GM12878 (cell line): ENCODE results near the gene SSUH2. TPM values are rescaled to one million over a fixed set of nuclear protein-coding genes. Genes with fewer than 3 reads are reported as not detected.

ENCODE experiments used
- ATAC-seq: fragments of 200-7000 bp; cut with Tn5 transposase; 3 replicates; pipeline ENCODE4 v1.9.1; 2020; ENCODE audit warnings: mild to moderate bottlenecking, moderate library complexity
- BruUV-seq: library from RNA; stranded (reverse); fragments of 400-500 nt; replicated peaks from 2 replicates; lab custom pipeline; 2021; lab: Mats Ljungman, UMichigan
- CTCF ChIA-PET: fragments of 300-600 bp; sonication (Branson Sonifier 250); formaldehyde crosslinking; extraction: SDS; loops from one replicate; lab custom pipeline; 2021; ENCODE audit warnings: inconsistent platforms; lab: Yijun Ruan, JAX
- POLR2A ChIA-PET: fragments of 350-600 bp; formaldehyde crosslinking; extraction: SDS; loops from one replicate; lab custom pipeline; 2021; ENCODE audit warnings: inconsistent platforms; lab: Charles Lee
- RAD21 ChIA-PET: fragments of 300-600 bp; sonication (Branson Sonifier 250); formaldehyde crosslinking; loops from one replicate; lab custom pipeline; 2023; ENCODE audit warnings: antibody characterized with exemption; ENCODE audit not compliant: unreplicated experiment; lab: Charles Lee
- SMC1A ChIA-PET: fragments of 300-600 bp; sonication (Branson Sonifier 250); formaldehyde crosslinking; loops from one replicate; lab custom pipeline; 2023; ENCODE audit not compliant: unreplicated experiment, uncharacterized antibody; lab: Charles Lee
- DNase-seq: peaks from one replicate; pipeline ENCODE4 v3.0.0-alpha.2; 2011; ENCODE audit warnings: low read depth, low spot score
- FAIRE-seq: peaks from 3 replicates; lab custom pipeline; 2011; peaks lifted over from hg19 to GRCh38; lab: Jason Lieb, UNC
- H2AFZ ChIP-seq: 2 replicates; pipeline ENCODE4 v1.6.0; 2011; ENCODE audit warnings: low read depth, low read length, control low read depth; ENCODE audit not compliant: control insufficient read depth
- H3K27ac ChIP-seq: 2 replicates; pipeline ENCODE4 v1.5.1; 2011; ENCODE audit warnings: control low read depth; ENCODE audit not compliant: control insufficient read depth, insufficient read depth
- H3K27me3 ChIP-seq, 2 experiments: replicated peaks in 1 of 2; 2 replicates each; pipeline versions ENCODE4 v1.6.0 to v1.6.1; 2011; ENCODE audit warnings: low read length in 1 of 2; ENCODE audit not compliant: control insufficient read depth in 2 of 2, insufficient read depth in 2 of 2
- H3K36me3 ChIP-seq, 2 experiments: 2 replicates each; pipeline ENCODE4 v1.5.1; 2011; ENCODE audit warnings: low read length in 1 of 2; ENCODE audit not compliant: control insufficient read depth in 2 of 2, insufficient read depth in 2 of 2
- H3K4me1 ChIP-seq: 2 replicates; pipeline ENCODE4 v1.6.1; 2011; ENCODE audit warnings: mild to moderate bottlenecking, low read length, moderate library complexity, mixed read lengths; ENCODE audit not compliant: control insufficient read depth, insufficient read depth
- H3K4me2 ChIP-seq: 2 replicates; pipeline ENCODE4 v1.6.0; 2011; ENCODE audit warnings: control low read depth; ENCODE audit not compliant: control insufficient read depth, insufficient read depth
- H3K4me3 ChIP-seq: fragments of 200-600 bp; sonication (generic); 2 replicates; pipeline ENCODE4 v1.5.1; 2016
- H3K79me2 ChIP-seq: 2 replicates; pipeline ENCODE4 v1.6.0; 2011; ENCODE audit warnings: low read length; ENCODE audit not compliant: control insufficient read depth, insufficient read depth
- H3K9ac ChIP-seq: 2 replicates; pipeline ENCODE4 v1.8.0; 2011; ENCODE audit warnings: low read length, control low read depth, mixed read lengths; ENCODE audit not compliant: control insufficient read depth, insufficient read depth
- H3K9me3 ChIP-seq: replicated peaks from 3 replicates; pipeline ENCODE4 v1.5.1; 2011; ENCODE audit warnings: mild to moderate bottlenecking, low read length; ENCODE audit not compliant: control insufficient read depth, insufficient read depth
- H4K20me1 ChIP-seq: 2 replicates; pipeline ENCODE4 v1.6.0; 2011; ENCODE audit not compliant: control insufficient read depth, insufficient read depth
- CBX3 ChIP-seq: fragments of 200-600 bp; sonication (generic); IDR thresholded peaks from 2 replicates; pipeline ENCODE4 v1.6.1; 2016; ENCODE audit warnings: low read depth, borderline replicate concordance
- CREB1 ChIP-seq: IDR thresholded peaks from 2 replicates; pipeline ENCODE4 v1.6.1; 2012; ENCODE audit warnings: low read depth, mild to moderate bottlenecking, inconsistent platforms
- ETV6 ChIP-seq, 2 experiments: fragments of 450-650 bp in 1 of 2; IDR thresholded peaks in 1 of 2; conservative IDR thresholded peaks in 1 of 2; 2 replicates each; pipeline ENCODE4 v1.6.1; 2014; ENCODE audit warnings: antibody characterized with exemption in 1 of 2, borderline replicate concordance in 1 of 2, low read depth in 1 of 2, mild to moderate bottlenecking in 1 of 2, moderate library complexity in 1 of 2
- FOXM1 ChIP-seq: IDR thresholded peaks from 2 replicates; pipeline ENCODE4 v1.6.1; 2012; ENCODE audit warnings: low read depth, mild to moderate bottlenecking, inconsistent platforms, low read length, moderate library complexity
- KLF5 ChIP-seq: fragments of 450-650 bp; IDR thresholded peaks from 2 replicates; pipeline ENCODE4 v1.6.1; 2014; ENCODE audit warnings: mild to moderate bottlenecking; ENCODE audit not compliant: partially characterized antibody
- MEF2A ChIP-seq: IDR thresholded peaks from 2 replicates; pipeline ENCODE4 v1.6.1; 2011; ENCODE audit warnings: low read depth, mild to moderate bottlenecking, low read length, moderate library complexity; ENCODE audit not compliant: insufficient read depth
- MTA2 ChIP-seq: fragments of 450-650 bp; IDR thresholded peaks from 2 replicates; pipeline ENCODE4 v1.6.1; 2016; ENCODE audit warnings: low read depth, mild to moderate bottlenecking, moderate library complexity
- NFYA ChIP-seq: IDR thresholded peaks from 2 replicates; pipeline ENCODE4 v1.6.1; 2011; ENCODE audit warnings: low read depth, mild to moderate bottlenecking, low read length, improper control_type of control experiment, borderline replicate concordance
- TARDBP ChIP-seq: IDR thresholded peaks from 2 replicates; pipeline ENCODE4 v1.6.1; 2016; ENCODE audit warnings: borderline replicate concordance
- ZNF207 ChIP-seq: fragments of 450-650 bp; IDR thresholded peaks from 2 replicates; pipeline ENCODE4 v1.6.1; 2014; ENCODE audit warnings: antibody characterized with exemption, mild to moderate bottlenecking, borderline replicate concordance
- WGBS: methylation state at CpG from one replicate; pipeline ENCODE4 v1.1.6; 2016; ENCODE audit warnings: low lambda C conversion rate; ENCODE audit not compliant: insufficient replicate concordance, insufficient coverage; ENCODE audit errors: missing lambda C conversion rate; 5-methylcytosine and 5-hydroxymethylcytosine counted together
- in situ Hi-C: fragments of 300-500 bp; cut with MboI; formaldehyde crosslinking; loops from 9 replicates; pipeline ENCODE4 v1.14.3; 2018; ENCODE audit warnings: mixed read lengths
- intact Hi-C: fragments of 100-400 bp; cut with micrococcal nuclease; formaldehyde crosslinking; loops from one replicate; pipeline ENCODE4 v1.14.2; 2022; ENCODE audit not compliant: unreplicated experiment
- polyA plus RNA-seq, 11 experiments: library from polyadenylated mRNA; depleted of rRNA in 4 of 11; unstranded in 6 of 11; stranded (reverse) in 5 of 11; fragments of >200 nt; fragmentation: Nextera tagmentation in 4 of 11; fragmentation: Illumina TruSeq in 1 of 11; extraction: Ambion mirVana in 4 of 11; extraction: Trizol in 1 of 11; gene quantifications; 1 replicate in 1 of 11; 2 replicates in 10 of 11; pipeline versions ENCODE4 v1.2.1 to v1.2.3, GENCODE V29; 2011 to 2016; ENCODE audit warnings: inconsistent platforms in 2 of 11, missing spikeins in 2 of 11, low read depth in 1 of 11
- total RNA-seq, 4 experiments: library from RNA; depleted of rRNA in 3 of 4; stranded (reverse); fragments of >200 nt in 3 of 4; fragmentation: Illumina TruSeq in 1 of 4; extraction: Trizol in 1 of 4; gene quantifications; 2 replicates each; pipeline versions ENCODE4 v1.2.1 to v1.2.3, GENCODE V29; 2013 to 2021
- TF ChIP-seq, protein P1 (sequence below): fragments of 450-650 bp; IDR thresholded peaks from 2 replicates; pipeline ENCODE4 v1.6.1; 2017; ENCODE audit warnings: borderline replicate concordance
- TF ChIP-seq, protein P2 (sequence below): fragments of 450-650 bp; formaldehyde crosslinking; IDR thresholded peaks from 2 replicates; pipeline ENCODE4 v1.4.0; 2022; ENCODE audit warnings: mild to moderate bottlenecking, moderate library complexity
- TF ChIP-seq, protein P3 (sequence below): IDR thresholded peaks from 2 replicates; pipeline ENCODE4 v1.6.1; 2012; ENCODE audit warnings: low read depth, low read length, improper control_type of control experiment

SSUH2 gene
- total and polyA plus RNA-seq, 10 of the 15 experiments (the other 5 are each of a cell fraction or from before 2014, with no cell fraction given), result 0.09 to 0.26 TPM; not detected in 8

DNA sequence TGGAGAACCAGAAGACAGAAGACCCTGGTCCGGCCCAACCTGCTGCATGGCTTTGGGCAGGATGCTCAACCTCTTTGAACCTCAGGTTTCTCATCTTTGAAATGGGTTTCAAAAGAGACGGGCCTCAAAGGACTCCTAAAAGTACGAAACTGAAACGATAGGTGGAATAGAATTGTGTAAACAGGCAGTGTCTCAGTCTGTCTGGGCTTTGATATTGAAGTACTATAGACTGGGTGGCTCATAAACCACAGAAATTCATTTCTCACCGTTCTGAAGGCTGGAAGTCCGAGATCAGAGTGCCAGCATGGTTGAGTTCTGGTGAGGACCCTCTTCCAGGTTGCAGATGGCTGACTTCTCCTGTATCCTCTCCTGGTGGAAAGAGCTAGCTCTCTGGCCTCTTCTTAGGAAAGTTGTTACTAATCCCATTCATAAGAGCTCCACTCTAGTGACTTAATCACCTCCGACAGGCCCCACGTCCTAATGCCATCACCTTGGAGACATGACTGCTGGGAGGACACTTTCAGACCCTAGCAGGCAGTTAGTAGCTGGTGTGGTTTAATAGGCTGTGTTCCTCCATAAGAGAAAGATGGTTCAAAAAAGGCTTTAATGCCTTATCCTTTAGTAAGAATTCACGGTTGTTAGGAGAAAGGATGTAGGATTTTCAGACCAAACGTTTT is 35.7 kb downstream of the SSUH2 start:
- Histone ChIP-seq H3K4me1 (no peaks in the 10 kb centered on the region), H3K9ac (no peak overlapping the region), H3K36me3 (no peaks in the 10 kb centered on the region), H4K20me1 (no peaks in the 10 kb centered on the region), H3K9me3 (no peaks in the 10 kb centered on the region), H3K4me3 (no peak overlapping the region)
- intact Hi-C loops, result no loop called here
- ChIA-PET CTCF (interaction anchor here (0.8 to 1.3 kb wide), 2 partner anchors 167 to 192 kb away, joined by 3 read pairs; no protein-coding TSS in a partner anchor), SMC1A (interaction anchor here (1.6 kb wide), 1 partner anchor 147 kb away, joined by 3 read pairs; no protein-coding TSS in a partner anchor)
- TF ChIP-seq NFYA, result no peak
- TF ChIP-seq ETV6 (conservative IDR thresholded peaks at IDR 0.05 in 1 of 2, IDR thresholded peaks at IDR 0.05 in 1 of 2; ENCODE audit: borderline replicate concordance in 1 of 2, low read depth in 1 of 2), result no peak
- TF ChIP-seq, protein P1, sequence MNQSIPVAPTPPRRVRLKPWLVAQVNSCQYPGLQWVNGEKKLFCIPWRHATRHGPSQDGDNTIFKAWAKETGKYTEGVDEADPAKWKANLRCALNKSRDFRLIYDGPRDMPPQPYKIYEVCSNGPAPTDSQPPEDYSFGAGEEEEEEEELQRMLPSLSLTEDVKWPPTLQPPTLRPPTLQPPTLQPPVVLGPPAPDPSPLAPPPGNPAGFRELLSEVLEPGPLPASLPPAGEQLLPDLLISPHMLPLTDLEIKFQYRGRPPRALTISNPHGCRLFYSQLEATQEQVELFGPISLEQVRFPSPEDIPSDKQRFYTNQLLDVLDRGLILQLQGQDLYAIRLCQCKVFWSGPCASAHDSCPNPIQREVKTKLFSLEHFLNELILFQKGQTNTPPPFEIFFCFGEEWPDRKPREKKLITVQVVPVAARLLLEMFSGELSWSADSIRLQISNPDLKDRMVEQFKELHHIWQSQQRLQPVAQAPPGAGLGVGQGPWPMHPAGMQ, result no peak
- no peak for TF ChIP-seq FOXM1
- TF ChIP-seq MTA2, result no peak
- TF ChIP-seq, protein P2, sequence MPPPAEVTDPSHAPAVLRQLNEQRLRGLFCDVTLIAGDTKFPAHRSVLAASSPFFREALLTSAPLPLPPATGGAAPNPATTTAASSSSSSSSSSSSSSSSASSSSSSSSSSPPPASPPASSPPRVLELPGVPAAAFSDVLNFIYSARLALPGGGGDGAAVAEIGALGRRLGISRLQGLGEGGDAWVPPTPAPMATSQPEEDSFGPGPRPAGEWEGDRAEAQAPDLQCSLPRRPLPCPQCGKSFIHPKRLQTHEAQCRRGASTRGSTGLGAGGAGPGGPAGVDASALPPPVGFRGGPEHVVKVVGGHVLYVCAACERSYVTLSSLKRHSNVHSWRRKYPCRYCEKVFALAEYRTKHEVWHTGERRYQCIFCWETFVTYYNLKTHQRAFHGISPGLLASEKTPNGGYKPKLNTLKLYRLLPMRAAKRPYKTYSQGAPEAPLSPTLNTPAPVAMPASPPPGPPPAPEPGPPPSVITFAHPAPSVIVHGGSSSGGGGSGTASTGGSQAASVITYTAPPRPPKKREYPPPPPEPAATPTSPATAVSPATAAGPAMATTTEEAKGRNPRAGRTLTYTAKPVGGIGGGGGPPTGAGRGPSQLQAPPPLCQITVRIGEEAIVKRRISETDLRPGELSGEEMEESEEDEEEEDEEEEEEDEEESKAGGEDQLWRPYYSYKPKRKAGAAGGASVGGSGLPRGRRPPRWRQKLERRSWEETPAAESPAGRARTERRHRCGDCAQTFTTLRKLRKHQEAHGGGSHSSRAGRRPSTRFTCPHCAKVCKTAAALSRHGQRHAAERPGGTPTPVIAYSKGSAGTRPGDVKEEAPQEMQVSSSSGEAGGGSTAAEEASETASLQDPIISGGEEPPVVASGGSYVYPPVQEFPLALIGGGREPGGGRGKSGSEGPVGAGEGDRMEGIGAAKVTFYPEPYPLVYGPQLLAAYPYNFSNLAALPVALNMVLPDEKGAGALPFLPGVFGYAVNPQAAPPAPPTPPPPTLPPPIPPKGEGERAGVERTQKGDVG (CRISPR knock-in tag), result no peak
- no peak for TF ChIP-seq CBX3
- TF ChIP-seq CREB1, result no peak
- TF ChIP-seq TARDBP, result no peak
- no peak for TF ChIP-seq KLF5
- TF ChIP-seq MEF2A, result no peak
- TF ChIP-seq, protein P3, sequence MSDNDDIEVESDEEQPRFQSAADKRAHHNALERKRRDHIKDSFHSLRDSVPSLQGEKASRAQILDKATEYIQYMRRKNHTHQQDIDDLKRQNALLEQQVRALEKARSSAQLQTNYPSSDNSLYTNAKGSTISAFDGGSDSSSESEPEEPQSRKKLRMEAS, result no peak
- TF ChIP-seq ZNF207, result no peak
- TF ChIP-seq, all 136 proteins: peak for 0
- Histone ChIP-seq H2AFZ (no peak overlapping the region), H3K4me2 (no peak overlapping the region), H3K27me3 (peaks cover 0 to 1% of the 10 kb centered on the region in 2 experiments; a peak in 1 of 4 replicates), H3K79me2 (no peaks in the 10 kb centered on the region), H3K27ac (no peak overlapping the region)
- ChIA-PET POLR2A (no interaction called here), RAD21 (no interaction called here)
- BruUV-seq, result no TSS peak
- DNase-seq (no peak), ATAC-seq (no peak), FAIRE-seq (no peak)
- in situ Hi-C loops, result no loop called here
- 32% methylated on average over 10 of the region's 10 CpGs for WGBS
